Ishikawa (cell line): ENCODE results near the gene KDM2A.

ENCODE experiments used
- CEBPB ChIP-seq: IDR thresholded peaks from 2 replicates; pipeline ENCODE4 v1.6.1; 2012
- CREB1 ChIP-seq: IDR thresholded peaks from 2 replicates; pipeline ENCODE4 v1.6.1; 2012; ENCODE audit warnings: low read depth
- EGR1 ChIP-seq: IDR thresholded peaks from 2 replicates; pipeline ENCODE4 v1.6.1; 2012
- EP300 ChIP-seq: IDR thresholded peaks from 2 replicates; pipeline ENCODE4 v1.6.1; 2012; ENCODE audit warnings: borderline replicate concordance
- FOXM1 ChIP-seq: IDR thresholded peaks from 2 replicates; pipeline ENCODE4 v1.6.1; 2012; ENCODE audit warnings: low read depth, borderline replicate concordance
- NFIC ChIP-seq: IDR thresholded peaks from 2 replicates; pipeline ENCODE4 v1.6.1; 2012
- RAD21 ChIP-seq: IDR thresholded peaks from 2 replicates; pipeline ENCODE4 v1.6.1; 2012; ENCODE audit warnings: low read depth
- TAF1 ChIP-seq: IDR thresholded peaks from 2 replicates; pipeline ENCODE4 v1.6.1; 2012; ENCODE audit warnings: low read depth, mild to moderate bottlenecking
- TCF12 ChIP-seq: IDR thresholded peaks from 2 replicates; pipeline ENCODE4 v1.6.1; 2012; ENCODE audit warnings: low read depth
- TEAD4 ChIP-seq: IDR thresholded peaks from 2 replicates; pipeline ENCODE4 v1.6.1; 2012
- YY1 ChIP-seq: IDR thresholded peaks from 2 replicates; pipeline ENCODE4 v1.6.1; 2012; ENCODE audit warnings: low read depth
- ZBTB7A ChIP-seq: IDR thresholded peaks from 2 replicates; pipeline ENCODE4 v1.6.1; 2012; ENCODE audit warnings: low read depth
- TF ChIP-seq, protein P1 (sequence below): IDR thresholded peaks from 2 replicates; pipeline ENCODE4 v1.6.1; 2012; ENCODE audit warnings: low read depth, mild to moderate bottlenecking
- TF ChIP-seq, protein P2 (sequence below): IDR thresholded peaks from 2 replicates; pipeline ENCODE4 v1.6.1; 2012
- TF ChIP-seq, protein P3 (sequence below): IDR thresholded peaks from 2 replicates; pipeline ENCODE4 v1.6.1; 2012

The KDM2A gene

DNA sequence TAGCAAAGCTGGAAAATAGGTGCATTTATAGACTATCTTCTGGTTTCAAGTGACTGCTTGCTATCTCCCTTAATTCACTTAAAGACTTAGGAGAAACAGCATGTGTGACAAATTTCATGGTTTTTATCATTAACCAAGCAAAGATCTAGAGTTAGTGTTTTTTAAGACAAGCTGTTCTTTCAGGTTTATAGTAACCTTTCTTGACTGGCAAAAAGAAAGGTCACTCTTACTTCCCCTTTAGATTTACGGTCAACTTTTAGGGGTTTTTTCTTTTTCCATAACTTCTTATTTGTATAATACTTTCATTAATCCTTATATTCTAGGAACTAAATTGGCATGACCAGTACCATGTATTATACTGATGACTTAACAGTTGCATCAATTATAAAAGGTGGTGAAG, 46.6 kb downstream of the KDM2A start:
- TF ChIP-seq CEBPB, result no peak
- no peak for TF ChIP-seq TEAD4
- no peak for TF ChIP-seq YY1
- no peak for TF ChIP-seq EP300
- no peak for TF ChIP-seq EGR1
- no peak for TF ChIP-seq TAF1

DNA sequence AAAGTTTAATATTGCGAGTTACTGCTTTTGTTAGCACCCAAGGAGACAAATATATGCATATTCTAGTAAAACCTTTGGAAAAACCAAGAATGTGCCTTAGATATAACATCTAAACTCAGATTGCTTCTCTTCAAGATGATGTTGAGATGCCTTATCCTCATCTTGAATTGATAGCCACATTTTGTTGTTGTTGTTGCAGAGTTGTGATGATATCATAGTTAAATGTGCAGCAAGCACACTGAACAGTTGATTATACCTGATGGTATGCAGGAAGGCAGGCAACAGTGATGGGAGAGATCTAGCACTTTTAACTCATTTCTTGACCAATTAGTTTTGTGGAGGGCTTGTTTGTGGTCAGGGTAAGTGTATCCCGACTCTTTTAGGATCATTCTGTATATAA, 48.0 kb downstream of the KDM2A start:
- TF ChIP-seq, protein P1, sequence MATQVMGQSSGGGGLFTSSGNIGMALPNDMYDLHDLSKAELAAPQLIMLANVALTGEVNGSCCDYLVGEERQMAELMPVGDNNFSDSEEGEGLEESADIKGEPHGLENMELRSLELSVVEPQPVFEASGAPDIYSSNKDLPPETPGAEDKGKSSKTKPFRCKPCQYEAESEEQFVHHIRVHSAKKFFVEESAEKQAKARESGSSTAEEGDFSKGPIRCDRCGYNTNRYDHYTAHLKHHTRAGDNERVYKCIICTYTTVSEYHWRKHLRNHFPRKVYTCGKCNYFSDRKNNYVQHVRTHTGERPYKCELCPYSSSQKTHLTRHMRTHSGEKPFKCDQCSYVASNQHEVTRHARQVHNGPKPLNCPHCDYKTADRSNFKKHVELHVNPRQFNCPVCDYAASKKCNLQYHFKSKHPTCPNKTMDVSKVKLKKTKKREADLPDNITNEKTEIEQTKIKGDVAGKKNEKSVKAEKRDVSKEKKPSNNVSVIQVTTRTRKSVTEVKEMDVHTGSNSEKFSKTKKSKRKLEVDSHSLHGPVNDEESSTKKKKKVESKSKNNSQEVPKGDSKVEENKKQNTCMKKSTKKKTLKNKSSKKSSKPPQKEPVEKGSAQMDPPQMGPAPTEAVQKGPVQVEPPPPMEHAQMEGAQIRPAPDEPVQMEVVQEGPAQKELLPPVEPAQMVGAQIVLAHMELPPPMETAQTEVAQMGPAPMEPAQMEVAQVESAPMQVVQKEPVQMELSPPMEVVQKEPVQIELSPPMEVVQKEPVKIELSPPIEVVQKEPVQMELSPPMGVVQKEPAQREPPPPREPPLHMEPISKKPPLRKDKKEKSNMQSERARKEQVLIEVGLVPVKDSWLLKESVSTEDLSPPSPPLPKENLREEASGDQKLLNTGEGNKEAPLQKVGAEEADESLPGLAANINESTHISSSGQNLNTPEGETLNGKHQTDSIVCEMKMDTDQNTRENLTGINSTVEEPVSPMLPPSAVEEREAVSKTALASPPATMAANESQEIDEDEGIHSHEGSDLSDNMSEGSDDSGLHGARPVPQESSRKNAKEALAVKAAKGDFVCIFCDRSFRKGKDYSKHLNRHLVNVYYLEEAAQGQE, result no peak
- TF ChIP-seq, protein P2, sequence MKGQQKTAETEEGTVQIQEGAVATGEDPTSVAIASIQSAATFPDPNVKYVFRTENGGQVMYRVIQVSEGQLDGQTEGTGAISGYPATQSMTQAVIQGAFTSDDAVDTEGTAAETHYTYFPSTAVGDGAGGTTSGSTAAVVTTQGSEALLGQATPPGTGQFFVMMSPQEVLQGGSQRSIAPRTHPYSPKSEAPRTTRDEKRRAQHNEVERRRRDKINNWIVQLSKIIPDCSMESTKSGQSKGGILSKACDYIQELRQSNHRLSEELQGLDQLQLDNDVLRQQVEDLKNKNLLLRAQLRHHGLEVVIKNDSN, result no peak
- TF ChIP-seq, protein P3, sequence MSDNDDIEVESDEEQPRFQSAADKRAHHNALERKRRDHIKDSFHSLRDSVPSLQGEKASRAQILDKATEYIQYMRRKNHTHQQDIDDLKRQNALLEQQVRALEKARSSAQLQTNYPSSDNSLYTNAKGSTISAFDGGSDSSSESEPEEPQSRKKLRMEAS, result no peak
- no peak for TF ChIP-seq TEAD4
- no peak for TF ChIP-seq ZBTB7A
- TF ChIP-seq EP300, result no peak
- no peak for TF ChIP-seq EGR1
- TF ChIP-seq CEBPB, result no peak
- TF ChIP-seq RAD21, result no peak
- TF ChIP-seq CREB1, result no peak
- no peak for TF ChIP-seq FOXM1

DNA sequence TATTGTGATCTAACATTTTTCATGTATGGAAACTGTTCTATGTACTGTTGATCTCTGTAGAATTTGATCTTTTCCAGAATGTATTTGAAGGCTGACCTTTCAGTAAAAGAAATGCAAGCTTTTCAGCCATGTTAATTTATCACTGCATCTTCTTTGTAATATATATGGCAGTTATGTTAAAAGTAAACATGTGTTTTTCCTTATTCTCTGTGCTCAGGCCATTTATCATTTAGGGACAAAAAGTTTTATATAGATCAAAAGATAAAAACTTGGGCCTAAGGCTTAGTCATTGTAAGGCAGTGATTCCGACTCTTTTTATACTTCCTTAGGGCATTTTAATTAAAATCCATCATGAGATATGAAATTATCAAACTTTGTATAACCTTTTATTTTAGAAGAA, 48.7 kb downstream of the KDM2A start:
- TF ChIP-seq TCF12 (no peak), RAD21 (no peak), EGR1 (no peak), TAF1 (no peak), TEAD4 (no peak), NFIC (no peak)
- TF ChIP-seq, protein P1, result no peak

DNA sequence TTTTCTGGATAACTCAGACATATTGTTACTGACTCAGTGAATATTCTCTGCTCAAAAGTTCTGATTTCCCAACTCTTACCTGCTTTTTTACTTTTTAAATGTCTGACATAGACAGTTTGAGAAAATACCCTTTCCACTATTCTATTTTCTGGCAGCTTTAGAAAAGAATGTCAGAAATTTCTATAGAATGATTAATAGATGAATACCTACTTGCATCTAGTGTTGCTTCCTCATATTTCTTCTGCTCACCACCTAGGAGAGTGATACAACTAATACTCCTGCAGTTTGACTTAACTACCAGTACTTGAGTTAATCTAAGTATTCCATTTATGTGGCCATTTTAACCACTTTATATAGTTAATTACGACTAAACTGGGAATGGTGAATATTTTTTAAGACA, 55.2 kb downstream of the KDM2A start:
- TF ChIP-seq FOXM1 (no peak), ZBTB7A (no peak), TCF12 (no peak), EGR1 (no peak), EP300 (no peak), TEAD4 (no peak)
- TF ChIP-seq, protein P3, result no peak

DNA sequence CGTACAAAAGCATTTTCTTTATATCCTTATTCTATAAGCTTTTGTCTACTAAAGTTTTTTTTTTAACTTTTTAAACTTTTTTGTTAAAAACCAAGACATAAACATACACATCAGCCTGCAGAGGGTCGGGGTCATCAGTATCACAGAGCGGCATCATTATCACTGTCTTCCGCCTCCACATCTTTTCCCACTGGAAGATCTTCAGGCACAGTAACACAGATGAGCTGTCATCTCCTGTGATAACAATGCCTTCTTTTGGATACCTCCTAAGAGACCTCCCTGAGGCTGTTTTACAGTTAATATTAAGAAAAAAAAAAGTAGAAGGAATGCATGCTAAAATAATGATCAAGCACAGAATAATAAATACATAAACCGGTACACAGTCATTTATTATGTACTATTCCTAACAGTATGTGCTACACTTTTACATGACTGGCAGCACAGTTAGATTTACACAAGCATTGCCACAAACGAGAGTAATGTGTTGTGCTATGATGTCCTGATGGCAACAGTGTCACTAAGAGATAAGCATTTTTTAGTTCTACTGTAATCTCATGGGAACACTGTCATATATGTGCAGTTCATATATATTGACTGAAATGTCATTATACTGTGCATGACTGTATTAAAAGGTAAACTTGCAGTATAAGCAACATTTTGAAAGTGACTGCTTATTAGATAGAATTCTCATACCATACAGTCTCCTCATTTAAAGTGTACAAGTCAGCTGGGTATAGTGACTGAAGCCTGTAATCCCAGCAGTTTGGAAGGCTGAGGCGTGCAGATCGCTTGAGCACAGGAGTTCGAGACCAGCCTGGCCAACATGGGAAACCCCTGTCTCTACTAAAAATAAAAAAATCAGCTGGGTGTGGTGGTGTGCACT, 58.6 kb downstream of the KDM2A start:
- TF ChIP-seq TEAD4 (no peak), YY1 (no peak), FOXM1 (no peak)

DNA sequence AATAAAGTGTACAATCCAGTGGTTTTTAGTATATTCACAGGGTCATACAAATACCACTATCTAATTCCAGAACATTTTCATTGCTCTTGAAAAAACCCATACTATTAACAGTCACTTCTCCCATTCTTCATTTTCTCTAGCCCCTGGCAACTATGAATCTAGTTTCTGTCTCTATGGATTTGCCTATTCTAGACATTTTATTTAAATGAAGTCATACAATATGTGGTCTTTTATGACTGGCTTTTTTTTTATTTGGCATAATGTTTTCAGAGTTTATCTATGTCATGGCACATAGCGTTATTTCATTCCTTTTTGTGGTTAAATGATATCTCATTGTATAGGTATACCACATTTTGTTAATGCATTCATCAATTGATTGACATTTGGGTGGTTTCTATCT, 59.4 kb downstream of the KDM2A start:
- no peak for TF ChIP-seq ZBTB7A
- no peak for TF ChIP-seq NFIC
- no peak for TF ChIP-seq TEAD4
- TF ChIP-seq TAF1, result no peak
- no peak for TF ChIP-seq EGR1
- TF ChIP-seq, protein P2, result no peak
- no peak for TF ChIP-seq CREB1
- TF ChIP-seq YY1, result no peak
- TF ChIP-seq, protein P1, result no peak
- no peak for TF ChIP-seq EP300
- TF ChIP-seq FOXM1, result no peak
- TF ChIP-seq, protein P3, result no peak
- no peak for TF ChIP-seq TCF12
- no peak for TF ChIP-seq RAD21
- no peak for TF ChIP-seq CEBPB
